ENCODE results near the gene MYO7B. TPM values are rescaled to one million over a fixed set of nuclear protein-coding genes. Genes with fewer than 3 reads are reported as not detected.

Gene MYO7B
- total and polyA plus RNA-seq, 8 donors, result under 0.01 to 155 (median 0.48) TPM; not detected in 2

DNA sequence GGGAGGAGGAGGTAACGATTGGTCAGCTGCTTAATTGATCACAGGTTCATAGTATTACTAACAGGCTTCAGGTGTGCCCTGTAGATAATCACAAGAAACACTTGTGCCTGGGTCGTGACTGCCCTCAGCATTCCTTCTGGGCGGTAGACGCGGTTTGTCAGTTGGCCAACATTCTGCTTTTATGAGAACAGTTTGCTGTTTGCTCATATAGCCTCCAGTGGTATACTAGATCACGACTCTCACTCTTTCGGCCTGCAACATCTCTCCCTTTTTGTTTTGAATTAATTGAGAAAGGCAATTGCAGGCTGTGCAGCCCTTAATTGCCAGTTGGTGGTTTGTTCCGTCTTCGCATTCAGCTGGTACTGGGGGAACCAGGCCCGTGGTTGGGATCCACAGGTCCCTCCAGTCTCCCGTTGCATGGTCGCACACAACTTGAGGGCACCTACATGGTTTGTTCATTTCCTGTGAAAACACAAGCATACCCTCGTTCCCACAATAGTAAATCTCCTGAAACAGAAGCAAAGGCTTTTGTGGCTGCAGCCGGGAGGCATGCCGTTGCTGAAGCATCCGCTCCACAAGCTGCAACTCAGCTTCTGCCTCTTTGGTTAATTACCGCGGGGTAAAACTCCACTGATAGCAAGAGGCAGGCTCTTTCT lies 80.2 kb downstream of the MYO7B start:
- Histone ChIP-seq H3K36me3 (no peaks in the 10 kb centered on the region), H3K9me3 (peaks cover 0 to 37% (median 26%) of the 10 kb centered on the region in 4 donors), H3K27me3 (peaks cover 0 to 17% (median 0%) of the 10 kb centered on the region in 3 donors), H3K4me3 (no peak overlapping the region), H3K27ac (no peak overlapping the region), H3K4me1 (no peaks in the 10 kb centered on the region)
- intact Hi-C loops (cut with DNase I; ENCODE audit: low total_unique reads), result no loop called here
- peak in 1 of 2 donors; percentile 14 for DNase-seq
- TF ChIP-seq POLR2AphosphoS5 (IDR thresholded peaks at IDR 0.05) (no peak), CTCF (IDR thresholded peaks at IDR 0.05) (no peak), POLR2A (IDR thresholded peaks at IDR 0.05) (no peak), EP300 (IDR thresholded peaks at IDR 0.05) (no peak)
- WGBS, 5 donors, result 72 to 76% (median 75%) methylated on average over 18 of the region's 18 CpGs

DNA sequence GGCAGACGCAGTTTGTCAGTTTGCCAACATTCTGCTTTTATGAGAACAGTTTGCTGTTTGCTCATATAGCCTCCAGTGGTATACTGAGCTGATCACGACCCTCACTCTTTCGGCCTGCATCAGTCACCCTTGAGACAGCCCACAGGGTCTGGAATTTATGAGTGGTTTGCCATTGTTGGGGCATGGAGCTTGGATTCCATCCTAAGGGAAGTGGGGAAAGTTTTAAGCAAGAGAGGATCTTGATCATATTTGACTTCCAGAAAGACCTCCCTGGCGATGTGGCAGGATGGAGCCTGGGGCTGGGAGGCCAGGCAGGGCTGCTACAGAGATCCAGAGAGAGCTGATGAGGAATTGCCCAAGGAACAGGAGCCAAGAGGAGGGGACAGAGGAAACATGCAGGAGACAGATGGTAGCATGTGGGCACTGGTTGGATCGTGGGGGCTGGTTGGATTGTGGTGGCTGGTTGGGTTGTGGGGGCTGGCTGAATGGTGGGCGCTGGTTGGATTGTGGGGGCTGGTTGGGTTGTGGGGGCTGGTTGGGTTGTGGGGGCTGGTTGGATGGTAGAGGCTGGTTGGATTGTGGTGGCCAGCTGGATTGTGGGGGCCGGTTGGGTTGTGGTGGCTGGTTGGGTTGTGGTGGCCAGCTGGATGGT lies 83.2 kb downstream of the MYO7B start:
- H3K36me3 ChIP-seq, result no peaks in the 10 kb centered on the region

GRCh38 chr2:127619203-127619590 lies 83.7 kb downstream of the MYO7B start:
- H3K27ac ChIP-seq, result no peak overlapping the region
- TF ChIP-seq POLR2A (IDR thresholded peaks at IDR 0.05) (no peak), CTCF (IDR thresholded peaks at IDR 0.05) (no peak), EP300 (IDR thresholded peaks at IDR 0.05) (no peak), POLR2AphosphoS5 (IDR thresholded peaks at IDR 0.05) (no peak)
- 88 to 99% (median 98%) methylated on average over 5 to 6 of the region's 6 CpGs for WGBS, 5 donors
- H3K4me1 ChIP-seq, result no peaks in the 10 kb centered on the region
- no peaks in the 10 kb centered on the region for H3K36me3 ChIP-seq
- peaks cover 0 to 42% (median 0%) of the 10 kb centered on the region in 3 donors for H3K27me3 ChIP-seq
- DNase-seq, result no peak
- H3K4me3 ChIP-seq, result no peak overlapping the region
- H3K9me3 ChIP-seq, result peaks cover 0 to 2% (median 1%) of the 10 kb centered on the region in 4 donors
- intact Hi-C loops (cut with DNase I; ENCODE audit: low total_unique reads), result no loop called here

More for the DNA sequence above, 83.2 kb downstream of the MYO7B start:
- WGBS, 5 donors, result 71 to 79% (median 74%) methylated on average over 6 to 7 of the region's 7 CpGs
- peak in 1 of 2 donors; percentile 5 for DNase-seq
- H3K4me3 ChIP-seq, result no peak overlapping the region
- no peaks in the 10 kb centered on the region for H3K4me1 ChIP-seq
- H3K27me3 ChIP-seq, result peaks cover 0 to 36% (median 0%) of the 10 kb centered on the region in 3 donors
- TF ChIP-seq CTCF (IDR thresholded peaks at IDR 0.05) (no peak), POLR2AphosphoS5 (IDR thresholded peaks at IDR 0.05) (no peak), POLR2A (IDR thresholded peaks at IDR 0.05) (no peak), EP300 (IDR thresholded peaks at IDR 0.05) (no peak)
- no peak overlapping the region for H3K27ac ChIP-seq
- peaks cover 0 to 7% (median 7%) of the 10 kb centered on the region in 4 donors for H3K9me3 ChIP-seq
- intact Hi-C loops (cut with DNase I; ENCODE audit: low total_unique reads), result no loop called here

DNA sequence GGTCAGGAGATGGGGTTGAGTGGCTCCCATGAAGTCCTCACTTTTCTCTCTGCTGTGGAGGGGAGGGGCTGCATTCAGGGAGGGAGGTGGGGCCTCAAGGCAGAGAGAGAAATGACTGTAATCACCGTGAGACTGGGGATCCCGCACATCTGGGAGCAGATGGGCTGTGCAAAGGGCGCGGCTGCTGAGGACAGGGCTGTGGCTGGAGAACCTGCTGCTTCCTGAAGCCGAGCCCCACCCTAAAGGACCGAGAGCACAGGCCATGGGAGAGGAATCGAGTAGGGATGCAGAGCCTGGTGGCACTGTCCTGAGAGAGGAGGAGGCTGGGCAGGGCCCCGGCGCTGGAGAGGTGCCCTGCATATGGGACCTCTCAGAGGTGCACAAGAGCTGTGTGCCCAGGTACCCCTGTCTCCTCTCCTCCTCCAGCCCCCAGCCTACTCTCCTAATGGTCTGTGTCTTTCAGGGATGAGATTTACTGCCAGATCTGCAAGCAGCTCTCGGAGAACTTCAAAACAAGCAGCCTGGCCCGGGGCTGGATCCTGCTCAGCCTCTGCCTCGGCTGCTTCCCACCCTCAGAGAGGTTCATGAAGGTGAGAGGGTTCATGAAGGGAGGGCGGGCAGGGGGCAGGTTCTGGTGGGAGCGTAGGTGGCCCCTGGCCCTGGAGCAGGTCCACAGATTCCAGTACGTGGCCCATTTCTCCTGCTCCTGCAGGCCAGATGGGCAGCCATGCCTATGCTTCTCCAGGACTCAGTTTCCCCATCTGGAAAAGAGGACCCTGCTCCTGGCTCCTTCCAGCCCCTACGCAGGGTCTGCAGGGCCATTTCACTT lies 84.6 kb downstream of the MYO7B start:
- H3K36me3 ChIP-seq, result no peaks in the 10 kb centered on the region
- DNase-seq, result peak in 1 of 2 donors; percentile 9
- intact Hi-C loops (cut with DNase I; ENCODE audit: low total_unique reads), result no loop called here
- H3K27ac ChIP-seq, result no peak overlapping the region
- no peak for TF ChIP-seq POLR2AphosphoS5 (IDR thresholded peaks at IDR 0.05)
- no peak for TF ChIP-seq POLR2A (IDR thresholded peaks at IDR 0.05)
- no peak for TF ChIP-seq CTCF (IDR thresholded peaks at IDR 0.05)
- no peak for TF ChIP-seq EP300 (IDR thresholded peaks at IDR 0.05)
- WGBS, 5 donors, result 61 to 76% (median 72%) methylated on average over 15 to 16 of the region's 16 CpGs
- H3K9me3 ChIP-seq, result no peaks in the 10 kb centered on the region
- no peak overlapping the region for H3K4me3 ChIP-seq
- H3K4me1 ChIP-seq, result no peaks in the 10 kb centered on the region
- H3K27me3 ChIP-seq, result peaks cover 0 to 50% (median 5%) of the 10 kb centered on the region in 3 donors

Data from stomach (tissue), 9 donors.